HG03060 (cell line): Measurements from ENCODE around the gene ERG28.

Experiments used
- ATAC-seq: cut with Tn5 transposase; IDR thresholded peaks from one replicate; pipeline ENCODE4 v1.9.1; 2021; ENCODE audit warnings: low read depth, moderate number of reproducible peaks; ENCODE audit not compliant: unreplicated experiment

ERG28 gene

DNA sequence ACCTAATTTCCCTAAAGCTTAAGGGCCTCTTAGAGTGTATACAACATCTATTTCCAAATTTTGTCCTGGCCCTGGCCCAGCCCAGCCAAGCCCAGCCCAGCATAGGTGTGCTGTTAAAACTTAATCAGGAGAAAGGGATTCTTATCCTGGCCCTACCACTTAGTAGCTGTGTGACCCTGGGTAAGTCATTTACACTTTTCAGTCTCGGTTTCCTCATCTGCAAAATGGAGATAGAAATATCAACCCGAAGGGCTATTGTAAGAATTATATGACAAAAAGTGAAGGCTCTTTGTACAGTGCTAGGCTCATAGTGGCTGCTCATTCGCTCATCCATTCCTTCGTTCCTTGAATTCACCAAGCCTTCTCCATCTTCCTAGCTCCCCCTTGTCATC is 442 bp downstream of the ERG28 start:
- no peak for ATAC-seq

DNA sequence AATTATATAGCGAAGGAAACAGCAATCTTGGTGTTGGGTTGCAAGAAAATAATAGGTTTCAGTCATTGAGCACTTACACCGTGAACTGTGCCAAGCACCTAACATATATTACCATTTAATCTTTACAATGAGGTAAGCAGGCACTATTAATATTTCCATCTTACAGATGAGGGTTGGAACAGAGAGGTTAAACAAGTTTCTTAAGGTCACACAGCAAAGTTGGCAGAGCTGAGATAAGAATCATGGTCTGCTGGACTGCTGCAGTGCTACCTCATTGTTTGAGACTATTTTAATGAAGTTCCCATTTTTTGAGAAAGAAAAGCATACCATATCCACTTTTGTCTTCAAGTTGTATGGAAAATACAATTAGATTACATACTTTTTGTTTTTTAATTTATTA is 1.7 kb downstream of the ERG28 start:
- ATAC-seq = no peak

DNA sequence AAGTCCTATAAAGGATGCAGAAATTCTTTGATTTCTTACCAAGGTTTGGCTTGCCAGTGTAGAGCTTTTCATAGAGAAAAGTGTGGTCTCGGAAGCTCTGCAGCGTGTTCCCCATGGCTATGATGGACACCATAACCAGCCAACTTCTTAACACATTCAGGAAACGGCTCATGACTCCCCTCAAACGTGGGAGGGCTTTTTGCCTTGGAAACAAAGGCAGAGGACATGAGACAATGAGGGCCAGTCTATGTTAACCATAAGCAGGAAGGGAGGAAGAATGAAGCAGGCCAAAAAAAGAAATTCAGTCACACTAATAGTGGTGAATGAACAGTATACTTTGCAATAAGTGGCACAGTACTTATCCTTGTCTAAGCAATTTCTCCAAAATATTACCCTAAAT is 3.3 kb downstream of the ERG28 start:
- no peak for ATAC-seq

DNA sequence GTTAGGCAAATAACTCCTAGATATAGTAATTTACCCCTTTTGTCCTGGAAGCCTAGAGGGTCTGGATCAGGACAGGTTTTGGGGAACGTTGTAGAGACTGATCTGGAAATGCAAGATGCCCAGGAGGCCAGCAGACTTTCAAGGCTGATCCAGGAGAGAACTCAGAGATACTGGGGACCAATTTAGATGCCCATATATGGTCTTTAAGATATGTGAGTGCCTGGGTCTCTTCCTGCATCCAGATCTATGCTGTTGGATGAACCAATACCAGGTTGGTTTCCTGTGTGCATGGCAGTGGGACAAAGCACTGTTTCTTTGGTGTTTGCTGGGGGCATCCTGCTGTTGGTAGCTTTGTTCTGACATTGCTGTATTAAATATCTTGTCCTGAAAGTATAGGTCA is 5.4 kb downstream of the ERG28 start:
- no peak for ATAC-seq

DNA sequence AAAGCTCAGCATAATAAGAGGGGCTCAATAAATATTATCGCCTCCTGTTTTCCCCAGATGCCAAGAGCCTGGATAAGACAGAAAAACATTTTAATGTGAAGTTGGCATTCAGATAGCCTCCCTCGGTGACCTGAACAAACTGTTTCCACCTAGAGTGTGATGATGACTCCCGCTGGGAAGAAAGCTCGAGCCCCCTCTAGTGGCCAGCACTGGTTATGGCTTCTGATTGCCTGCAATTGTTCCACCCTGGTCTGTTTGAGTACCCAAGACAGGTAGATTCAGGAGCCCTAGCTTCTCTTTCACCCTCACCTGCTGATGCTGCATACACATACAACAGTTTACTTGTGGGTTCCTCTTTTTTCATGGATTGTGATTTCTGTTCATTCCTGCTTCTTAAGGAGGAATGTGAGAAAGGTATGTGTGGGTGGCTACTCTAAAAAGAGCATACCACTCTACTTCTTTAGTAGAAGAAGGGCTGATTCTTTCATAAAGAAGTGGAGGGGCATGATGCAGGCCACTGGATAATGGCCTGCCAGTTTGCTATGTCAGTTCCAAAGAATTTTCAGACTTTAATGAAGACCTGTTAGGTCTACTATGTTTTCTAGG is 6.4 kb downstream of the ERG28 start:
- no peak for ATAC-seq

DNA sequence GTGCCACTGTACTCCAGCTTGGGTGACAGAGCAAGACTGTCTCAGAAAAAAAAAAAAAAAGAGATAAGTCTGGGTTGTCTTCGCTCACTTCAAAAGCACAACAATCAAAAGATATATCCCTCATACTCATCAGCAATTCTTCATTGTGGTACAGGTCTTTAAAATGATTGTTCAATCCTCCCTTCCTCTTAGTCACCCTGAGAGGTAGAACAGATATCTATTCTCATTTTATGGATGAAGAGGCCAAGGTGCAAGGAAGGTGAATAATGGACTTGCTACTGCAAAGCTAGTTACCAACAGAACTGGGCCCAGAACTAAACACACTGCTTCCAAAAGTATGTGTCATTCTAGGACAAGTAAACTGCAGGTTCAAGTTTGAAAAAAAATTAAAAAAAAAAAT is 7.1 kb downstream of the ERG28 start:
- ATAC-seq = no peak

DNA sequence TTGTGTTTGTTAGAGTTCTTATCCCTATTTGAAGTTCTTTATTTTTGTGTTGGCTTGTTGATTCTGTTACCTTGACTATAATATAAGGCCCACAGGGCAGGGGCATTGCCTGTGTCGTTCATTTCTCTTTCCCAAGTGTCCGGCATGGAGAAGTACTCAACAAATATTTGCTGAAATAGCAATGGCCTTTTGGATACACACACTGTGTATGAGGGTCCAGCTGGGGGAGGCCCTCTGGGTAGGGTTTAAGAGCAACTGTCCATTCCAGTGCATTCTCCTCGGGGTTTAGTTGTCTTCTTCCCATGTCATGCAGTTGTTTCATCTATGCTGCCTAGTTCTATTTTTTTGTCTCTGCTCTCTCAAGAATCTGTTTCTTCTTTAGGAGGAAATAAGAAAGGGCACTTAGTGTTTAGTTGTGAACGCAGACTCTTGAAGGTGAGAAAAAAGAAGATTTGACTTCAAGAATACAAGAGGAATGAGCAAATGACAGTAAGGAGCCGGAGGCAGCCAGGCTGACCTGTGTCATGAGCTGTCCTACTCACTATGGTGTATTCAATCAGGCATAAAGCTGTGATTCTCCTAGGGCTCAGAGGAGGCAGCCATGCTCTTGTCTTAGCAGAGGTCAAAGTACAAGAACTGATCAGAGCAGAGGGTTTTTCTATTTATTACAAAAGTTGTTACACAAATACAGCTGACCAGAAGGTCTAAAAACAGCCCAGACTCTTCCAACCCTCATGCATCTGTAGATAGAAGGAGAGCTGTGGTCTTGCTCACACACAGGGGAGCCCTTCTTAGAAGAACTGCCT is 10.2 kb downstream of the ERG28 start:
- no peak for ATAC-seq

DNA sequence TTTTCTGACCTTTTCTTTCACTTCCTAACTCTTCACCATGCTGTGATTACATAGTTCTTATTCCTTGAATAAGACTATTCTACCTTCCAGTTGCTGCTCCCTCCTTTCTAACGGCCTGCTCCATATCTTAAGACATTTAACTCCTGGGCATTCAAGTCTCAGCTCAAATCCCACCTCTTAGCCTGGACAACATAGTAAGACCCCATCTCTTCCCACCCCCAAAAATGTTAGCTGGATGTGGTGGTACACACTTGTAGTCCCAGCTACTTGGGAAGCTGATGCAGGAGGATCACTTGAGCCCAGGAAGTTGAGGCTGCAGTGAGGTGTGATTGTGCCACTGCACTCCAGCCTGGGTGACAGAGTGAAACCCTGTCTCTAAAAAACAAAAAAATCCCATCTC is 10.9 kb downstream of the ERG28 start:
- ATAC-seq = no peak

DNA sequence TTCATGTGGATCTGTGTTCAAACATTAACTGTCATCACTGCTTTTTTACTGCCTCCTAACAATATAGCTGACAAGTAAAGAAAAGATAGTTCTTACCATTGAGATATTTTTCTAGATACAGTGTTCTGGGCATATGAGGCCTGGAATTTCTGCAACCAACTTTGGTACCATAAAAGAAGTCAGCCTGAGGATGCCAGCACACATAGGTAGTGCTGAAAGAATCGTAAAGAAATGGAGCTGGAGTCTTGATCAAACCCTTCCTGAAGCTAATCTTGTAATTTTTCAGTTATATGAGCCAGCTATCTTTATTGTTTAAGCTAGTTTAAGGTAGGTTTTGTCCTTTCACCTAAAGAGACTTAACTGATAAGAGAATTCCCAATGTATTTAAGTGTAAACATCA is 11.3 kb downstream of the ERG28 start:
- ATAC-seq = no peak

DNA sequence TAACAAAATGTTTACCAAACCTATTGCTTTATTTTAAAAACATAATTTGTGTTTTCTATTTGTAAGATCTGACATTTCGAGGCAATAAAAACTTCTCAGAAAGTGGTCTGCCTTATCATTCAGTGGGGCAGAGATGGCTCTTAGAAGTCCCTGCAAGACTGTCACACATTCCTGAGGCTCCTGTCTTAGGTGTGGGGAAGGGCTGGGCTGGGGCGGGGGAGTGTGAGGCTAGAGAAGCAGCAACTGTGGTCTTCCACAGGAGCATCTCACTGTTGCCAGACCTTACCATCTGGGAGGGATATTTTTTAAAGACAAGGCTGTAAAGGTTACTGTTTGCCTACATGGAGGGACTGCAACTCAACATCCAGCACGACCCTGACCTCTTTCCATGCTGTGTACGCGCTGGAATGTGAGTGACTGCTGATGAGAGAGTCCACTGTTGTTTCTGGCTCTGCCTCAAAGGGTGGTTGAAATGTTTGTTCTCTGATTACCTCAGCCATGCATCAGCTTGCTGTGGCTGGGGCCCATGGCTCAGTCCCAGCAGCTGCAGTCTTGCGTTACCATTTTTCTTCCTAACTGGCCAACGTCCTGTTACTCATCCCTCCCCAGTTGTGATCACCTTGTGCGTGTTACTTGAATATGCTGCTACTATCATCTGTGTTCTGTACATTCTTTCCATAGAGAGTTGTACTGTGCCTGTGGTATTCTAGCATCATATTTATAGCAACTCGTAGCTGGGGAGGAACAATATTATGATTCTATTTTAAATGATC is 12.4 kb downstream of the ERG28 start:
- no peak for ATAC-seq

DNA sequence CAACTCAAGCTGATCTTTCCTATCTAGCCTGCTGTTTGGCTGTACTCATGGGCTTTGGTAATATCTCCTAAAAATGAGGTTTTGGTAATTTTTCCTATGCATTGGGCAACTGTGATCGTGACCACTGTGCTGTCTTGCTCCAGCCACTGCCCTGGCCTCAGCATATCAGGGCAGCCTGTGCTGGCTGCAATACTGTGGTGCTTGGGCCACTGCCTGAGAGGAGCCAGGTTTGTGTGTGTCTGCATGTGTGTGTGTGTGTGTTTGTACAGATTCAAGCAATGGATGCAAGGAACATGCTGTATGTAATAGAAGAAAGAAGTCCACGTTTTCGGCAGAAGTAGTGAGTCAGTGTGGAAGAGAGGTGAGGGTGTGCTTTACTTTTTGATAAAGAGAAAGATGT is 13.0 kb downstream of the ERG28 start:
- ATAC-seq = no peak

DNA sequence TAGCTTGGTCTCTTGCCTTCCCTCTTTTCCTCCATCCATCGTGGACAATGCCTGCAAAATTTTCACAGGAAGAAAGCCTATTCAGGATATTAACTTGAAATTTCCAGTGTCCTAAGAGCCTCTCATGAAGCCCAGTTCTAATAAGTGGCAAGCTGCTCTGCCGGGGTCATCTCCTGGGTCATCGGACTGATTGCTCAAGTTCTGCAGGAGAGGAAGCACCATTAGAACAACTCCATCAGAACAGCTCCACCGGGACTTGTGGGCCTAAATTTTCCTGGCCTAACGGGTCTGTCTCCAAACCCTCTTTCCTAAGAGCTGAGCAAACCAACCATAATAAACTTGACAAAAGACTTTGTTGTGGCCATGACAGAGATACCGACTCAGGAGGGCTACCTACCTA is 13.9 kb downstream of the ERG28 start:
- ATAC-seq = no peak

DNA sequence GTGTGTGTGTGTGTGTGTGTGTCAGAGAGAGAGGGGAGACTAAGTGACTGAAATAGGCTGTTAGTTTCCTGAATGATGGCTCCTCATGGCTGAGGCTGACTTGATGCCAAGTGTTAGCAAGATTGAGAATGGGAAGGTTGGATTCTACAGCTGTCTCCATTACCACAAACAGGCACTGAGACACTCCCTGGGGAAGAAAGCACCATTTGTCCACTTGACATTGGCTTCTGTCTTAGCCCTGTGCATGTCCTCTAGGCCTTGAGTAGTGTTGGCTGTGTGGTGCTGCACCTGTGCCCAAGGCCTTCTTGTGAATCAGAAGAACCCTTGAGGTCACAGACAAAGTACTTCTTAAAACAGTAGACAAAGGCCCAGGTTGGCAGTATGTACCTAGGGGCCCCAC is 15.6 kb downstream of the ERG28 start:
- ATAC-seq = no peak

DNA sequence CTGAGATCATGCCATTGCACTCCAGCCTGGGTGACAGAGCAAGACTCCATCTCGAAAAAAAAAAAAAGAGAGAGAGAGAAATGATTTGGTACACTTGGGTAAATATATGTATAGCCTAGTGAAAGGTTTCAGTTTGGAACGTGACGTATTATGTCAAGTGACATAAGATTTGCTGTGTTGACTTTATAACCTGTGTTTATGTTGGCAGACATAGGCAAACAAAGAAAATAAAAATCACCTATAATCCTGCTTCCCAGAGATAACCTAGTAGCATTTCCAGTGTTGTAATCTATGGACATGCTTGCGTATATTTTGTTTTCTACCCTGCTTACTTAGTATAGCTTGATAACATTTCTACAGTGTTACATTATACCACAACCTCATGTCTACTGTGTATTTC is 16.7 kb downstream of the ERG28 start:
- no peak for ATAC-seq

DNA sequence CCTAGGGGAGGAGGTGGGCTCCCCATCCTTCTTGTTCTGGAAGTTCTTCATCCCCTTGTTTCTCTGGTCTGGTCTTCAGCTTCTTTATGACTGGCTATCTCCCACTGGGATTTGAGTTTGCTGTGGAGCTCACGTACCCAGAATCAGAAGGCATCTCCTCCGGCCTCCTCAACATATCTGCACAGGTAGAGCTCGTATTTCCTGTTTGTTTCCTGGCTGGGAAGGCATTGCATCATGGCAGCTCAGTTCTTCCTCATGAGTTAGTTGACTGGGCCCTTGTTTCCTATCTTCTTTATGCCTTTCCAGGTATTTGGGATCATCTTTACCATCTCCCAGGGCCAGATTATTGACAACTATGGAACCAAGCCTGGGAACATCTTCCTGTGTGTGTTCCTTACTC is 19.8 kb downstream of the ERG28 start:
- ATAC-seq = no peak

DNA sequence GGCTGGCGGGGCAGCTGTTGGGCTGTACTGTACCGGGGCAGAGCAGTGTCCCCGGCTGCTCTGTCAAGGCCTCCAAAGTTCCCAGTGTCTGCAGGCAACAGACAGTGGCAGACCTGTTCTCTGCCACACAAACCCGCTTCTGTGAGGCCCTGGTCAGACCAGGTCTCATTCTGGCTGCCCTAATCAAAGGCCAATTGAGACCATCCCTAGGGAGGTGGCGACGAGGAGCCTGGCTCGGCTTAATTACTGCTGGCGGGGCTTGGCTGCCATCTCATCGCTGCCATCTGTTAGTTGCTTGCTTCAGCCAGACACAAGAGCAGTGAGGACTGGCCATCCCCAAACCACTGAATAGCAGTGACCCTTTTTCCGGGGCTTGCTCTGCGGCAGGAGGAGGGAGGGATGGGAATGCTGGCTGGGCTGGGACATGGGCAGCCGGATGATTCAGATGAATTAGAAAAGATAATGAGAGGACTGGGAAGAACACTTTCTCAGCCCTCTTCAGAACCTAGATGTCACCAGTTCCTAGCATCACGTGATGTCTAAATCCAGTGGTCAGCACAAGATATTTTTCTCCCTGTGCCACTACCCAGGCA is 24.5 kb downstream of the ERG28 start:
- ATAC-seq = no peak

DNA sequence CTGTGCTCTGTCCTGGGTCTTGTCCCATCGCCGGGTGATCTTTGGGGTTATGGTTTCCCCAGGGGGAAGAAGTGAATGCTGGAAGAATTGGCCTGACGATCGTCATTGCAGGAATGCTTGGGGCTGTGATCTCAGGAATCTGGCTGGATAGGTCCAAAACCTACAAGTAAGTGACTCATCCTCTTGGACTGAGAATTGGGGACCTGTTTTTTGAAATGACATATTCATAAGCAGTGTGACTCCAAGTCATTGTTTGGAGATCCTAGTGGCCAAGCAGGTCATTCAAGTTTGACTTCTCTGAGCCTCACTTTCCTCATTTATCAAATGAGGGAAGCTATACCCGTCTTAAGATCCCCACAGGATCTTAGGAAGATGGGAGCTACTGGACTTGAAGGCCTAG is 25.8 kb downstream of the ERG28 start:
- no peak for ATAC-seq

DNA sequence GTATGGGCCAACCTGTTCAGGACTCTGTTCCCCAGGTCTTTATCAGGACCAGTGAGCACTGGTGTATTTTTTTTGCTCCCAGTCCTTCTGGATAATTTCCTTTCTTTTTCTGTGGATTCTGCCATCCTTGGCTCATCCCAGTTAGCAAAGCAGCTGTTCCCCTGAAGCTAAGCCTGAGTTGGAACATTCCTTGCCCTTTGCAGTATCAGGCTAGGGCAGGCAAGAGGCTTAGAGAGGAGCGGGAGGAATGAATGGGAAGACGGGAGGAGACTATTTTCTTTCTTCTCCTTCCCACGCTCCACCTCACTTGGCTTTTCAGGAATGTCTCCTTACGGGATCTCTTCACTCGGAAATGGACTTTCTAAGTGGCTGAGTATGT is 29.2 kb downstream of the ERG28 start:
- no peak for ATAC-seq

DNA sequence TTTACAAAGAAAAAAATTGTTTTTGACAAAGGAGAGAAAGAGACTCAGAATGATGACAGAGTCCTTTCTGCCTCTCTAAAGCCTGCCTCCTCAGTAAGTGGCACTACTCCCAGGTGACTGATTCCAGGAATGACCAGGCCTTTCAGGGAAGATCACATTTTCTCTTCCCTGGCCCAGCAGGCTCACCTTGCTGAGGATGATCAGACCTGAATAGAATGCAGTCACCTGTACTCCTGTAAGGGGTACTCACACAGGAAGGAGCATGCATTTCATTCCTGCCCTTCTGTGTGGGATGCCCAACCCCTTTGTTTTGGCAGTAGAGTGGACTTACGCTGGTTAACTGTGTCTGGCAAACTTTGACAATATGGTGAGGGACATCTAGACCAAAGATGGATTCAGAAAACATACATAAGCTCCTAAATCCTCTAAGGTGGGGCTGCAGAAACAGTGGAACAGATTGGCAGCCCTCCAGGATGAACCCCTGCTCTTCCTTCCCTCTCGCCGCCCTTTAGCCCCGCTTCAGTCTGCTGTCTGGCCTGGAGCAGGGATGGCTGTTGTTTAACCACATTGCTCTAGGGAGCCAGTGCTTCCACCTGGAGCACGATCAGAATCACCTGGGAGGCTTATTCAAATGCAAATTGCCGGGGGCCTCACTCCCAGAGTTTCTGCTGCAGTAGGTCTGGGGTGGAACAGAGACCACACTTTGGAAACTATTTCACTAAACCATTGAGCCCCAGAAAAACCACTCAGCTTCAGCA is 29.8 kb downstream of the ERG28 start:
- ATAC-seq = no peak

DNA sequence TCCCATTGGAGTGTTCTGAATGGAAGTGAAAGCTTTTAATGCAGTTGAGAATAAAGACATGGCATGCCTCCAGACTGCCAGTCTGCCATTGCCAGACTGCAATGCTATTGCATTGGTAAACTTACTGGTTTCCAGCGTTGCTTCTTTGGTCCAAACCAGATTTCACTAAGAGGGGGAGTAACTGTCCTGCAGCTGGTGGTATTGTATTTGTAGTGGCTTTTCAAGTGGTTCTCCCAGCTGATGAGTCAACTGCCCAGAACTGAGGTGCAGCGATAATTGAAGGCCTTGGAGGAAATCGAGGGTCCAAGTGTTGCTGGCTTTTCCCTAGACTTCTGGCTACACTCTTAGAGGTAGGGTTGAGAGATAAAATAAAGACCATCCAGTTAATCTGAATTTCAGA is 31.9 kb downstream of the ERG28 start:
- ATAC-seq = no peak

DNA sequence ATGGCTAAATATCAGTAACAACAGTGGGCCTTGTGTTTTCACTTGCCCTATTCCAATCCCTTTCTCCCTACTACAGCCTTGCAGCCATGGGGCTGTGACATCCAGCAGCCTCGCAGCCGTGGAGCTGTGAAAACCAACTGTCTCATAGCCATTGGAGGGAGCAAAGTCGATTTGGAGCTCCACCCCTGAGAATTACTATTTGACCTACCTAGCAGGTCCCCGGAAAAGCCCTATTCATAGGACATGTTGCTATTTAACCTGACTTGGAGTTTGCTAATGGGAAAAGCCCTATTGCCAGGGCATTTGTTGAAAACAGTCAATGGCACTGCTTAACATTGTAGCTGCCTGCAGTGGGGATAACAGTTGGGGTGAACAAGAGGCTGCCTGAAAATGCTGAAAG is 33.3 kb downstream of the ERG28 start:
- no peak for ATAC-seq
